GM06990 (cell line): ENCODE data around the gene ITFG1.

Source experiments
- DNase-seq: peaks from one replicate; pipeline ENCODE4 v3.0.0-alpha.2; 2011; ENCODE audit not compliant: insufficient read length; ENCODE audit errors: extremely low read depth
- H3K27me3 ChIP-seq: replicated peaks from 2 replicates; pipeline ENCODE4 v1.6.0; 2011; ENCODE audit warnings: low read length; ENCODE audit not compliant: control insufficient read depth, insufficient read depth
- H3K36me3 ChIP-seq: 2 replicates; pipeline ENCODE4 v1.5.1; 2011; ENCODE audit warnings: low read length; ENCODE audit not compliant: control insufficient read depth, insufficient read depth
- H3K4me3 ChIP-seq: replicated peaks from 2 replicates; pipeline ENCODE4 v1.5.1; 2011; ENCODE audit warnings: low read depth, mild to moderate bottlenecking, control low read depth, low read length
- CTCF ChIP-seq: IDR thresholded peaks from 2 replicates; pipeline ENCODE4 v1.5.1; 2011; ENCODE audit warnings: low read length, control low read depth, mild to moderate bottlenecking, inconsistent platforms; ENCODE audit not compliant: insufficient read depth, poor library complexity, severe bottlenecking

ITFG1 gene

GRCh38 chr16:47304563-47304962 lies 156.3 kb downstream of the ITFG1 start:
- DNase-seq: no peak
- no peak for TF ChIP-seq CTCF
- H3K36me3 ChIP-seq: no peaks in the 10 kb centered on the region
- H3K4me3 ChIP-seq: no peak overlapping the region
- no peaks in the 10 kb centered on the region for H3K27me3 ChIP-seq

DNA sequence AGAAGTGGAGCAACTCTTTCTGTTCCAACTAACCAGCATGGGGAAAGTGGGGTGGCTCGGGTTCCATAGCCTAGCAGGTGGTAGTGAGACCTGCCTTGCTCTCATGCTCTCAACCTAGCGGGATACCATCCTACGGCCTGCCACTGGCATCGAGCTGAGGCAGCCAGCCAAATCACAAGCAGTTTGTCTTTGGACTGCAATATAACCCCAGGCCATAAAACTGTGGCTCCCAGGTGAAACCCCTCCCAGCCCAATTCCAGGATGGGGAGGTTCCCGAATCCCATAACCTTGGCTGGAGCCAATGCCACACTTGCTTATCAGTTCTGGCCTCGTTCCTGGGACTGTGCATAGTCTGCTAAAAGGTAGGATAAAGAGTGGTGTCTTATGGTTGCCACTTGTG lies 161.3 kb downstream of the ITFG1 start:
- no peak for DNase-seq
- H3K4me3 ChIP-seq: no peak overlapping the region
- TF ChIP-seq CTCF: no peak
- H3K36me3 ChIP-seq: peaks cover 6% of the 10 kb centered on the region
- H3K27me3 ChIP-seq: no peaks in the 10 kb centered on the region

GRCh38 chr16:47284999-47285398 lies 175.9 kb downstream of the ITFG1 start:
- H3K27me3 ChIP-seq: no peaks in the 10 kb centered on the region
- TF ChIP-seq CTCF: no peak
- no peak for DNase-seq

DNA sequence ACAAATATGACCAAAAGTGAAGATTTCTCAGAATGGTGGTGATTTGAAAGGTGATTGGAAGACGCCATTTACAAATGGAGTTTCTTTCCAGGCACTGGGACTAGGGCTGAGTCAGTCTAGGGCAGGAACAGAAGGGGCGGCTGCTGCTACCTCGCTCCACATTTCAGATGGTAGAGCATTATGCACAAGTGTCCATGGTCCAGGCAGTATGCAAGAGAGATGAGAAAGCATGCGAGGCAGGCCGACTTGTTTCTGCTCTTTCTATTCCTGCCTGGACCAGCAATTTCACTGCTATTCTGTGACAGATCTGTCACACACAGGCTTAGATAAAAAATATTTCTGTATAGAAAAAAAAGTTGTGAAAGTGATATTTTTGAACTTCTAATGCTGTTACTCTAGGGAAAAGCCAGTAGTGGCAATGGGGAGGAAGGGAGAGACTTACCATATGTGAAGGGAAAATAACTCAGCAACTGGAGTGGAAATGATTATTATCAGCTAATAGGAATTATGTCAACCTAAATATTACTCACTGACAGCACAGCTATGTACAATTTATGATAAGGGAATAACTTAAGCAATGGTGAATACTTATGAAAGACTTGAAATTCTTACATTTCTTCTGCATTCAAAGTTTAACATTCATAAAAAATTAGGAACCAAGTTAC lies 182.4 kb downstream of the ITFG1 start:
- no peak for TF ChIP-seq CTCF
- no peaks in the 10 kb centered on the region for H3K27me3 ChIP-seq
- H3K36me3 ChIP-seq: no peaks in the 10 kb centered on the region
- no peak for DNase-seq
- H3K4me3 ChIP-seq: no peak overlapping the region

More at GRCh38 chr16:47284999-47285398, 175.9 kb downstream of the ITFG1 start:
- no peak overlapping the region for H3K4me3 ChIP-seq
- no peaks in the 10 kb centered on the region for H3K36me3 ChIP-seq

DNA sequence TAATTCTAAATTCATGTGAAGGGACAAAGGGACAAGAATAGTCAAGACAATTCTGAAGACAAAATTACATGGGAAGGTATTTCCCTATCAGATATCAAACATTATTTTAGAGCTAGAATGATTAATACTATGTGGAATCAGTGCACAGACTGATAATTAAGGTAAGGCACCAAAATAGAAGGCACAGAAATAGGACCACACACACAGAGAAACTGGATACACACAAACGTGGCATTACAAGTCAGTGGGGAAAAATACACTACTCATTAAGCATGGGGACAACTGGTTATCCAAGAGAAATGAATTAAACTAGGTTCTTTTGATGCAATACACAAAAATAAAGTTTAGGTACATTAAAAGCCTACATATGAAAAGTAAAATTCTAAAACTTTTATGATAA lies 184.3 kb downstream of the ITFG1 start:
- no peak for DNase-seq
- no peak for TF ChIP-seq CTCF
- Histone ChIP-seq H3K36me3 (no peaks in the 10 kb centered on the region), H3K4me3 (no peak overlapping the region), H3K27me3 (no peaks in the 10 kb centered on the region)

- no peak for DNase-seq
- peaks cover 2% of the 10 kb centered on the region for H3K36me3 ChIP-seq
- TF ChIP-seq CTCF: no peak
Measured at GRCh38 chr16:47262938-47263337, 197.9 kb downstream of the ITFG1 start.

More at GRCh38 chr16:47262938-47263337, 197.9 kb downstream of the ITFG1 start:
- H3K4me3 ChIP-seq: no peak overlapping the region
- no peaks in the 10 kb centered on the region for H3K27me3 ChIP-seq
